Activated CD4-positive, alpha-beta T cell treated with anti-CD3 and anti-CD28 coated beads, Interleukin-2, amount 10 ng/mL, durations not matched to agents 24 days and 14 days (primary cell): ENCODE results near the gene GAGE12G. TPM values are rescaled to one million over a fixed set of nuclear protein-coding genes. Genes with fewer than 3 reads are reported as not detected.
"Not testable (repeated sequence)": the region's sequence is repeated elsewhere in the genome, so short reads cannot be mapped to it uniquely, and the experiment has no call there.

Source experiments
- DNase-seq: peaks from one replicate; pipeline ENCODE4 v3.0.0; 2022
- H3K27ac Mint-ChIP-seq: one replicate; pipeline ENCODE4 v1.8.0; 2022; ENCODE audit warnings: mild to moderate bottlenecking, mixed read lengths
- H3K27me3 Mint-ChIP-seq: one replicate; pipeline ENCODE4 v1.8.0; 2022; ENCODE audit warnings: mixed read lengths
- H3K36me3 Mint-ChIP-seq: one replicate; pipeline ENCODE4 v1.8.0; 2022; ENCODE audit warnings: low read depth, mild to moderate bottlenecking, mixed read lengths
- H3K4me1 Mint-ChIP-seq: one replicate; pipeline ENCODE4 v1.8.0; 2021; ENCODE audit warnings: mixed read lengths
- H3K4me3 Mint-ChIP-seq: one replicate; pipeline ENCODE4 v1.8.0; 2022; ENCODE audit warnings: mild to moderate bottlenecking, moderate library complexity, mixed read lengths
- H3K9me3 Mint-ChIP-seq: one replicate; pipeline ENCODE4 v1.8.0; 2021; ENCODE audit warnings: mixed read lengths
- intact Hi-C: fragments of 100-400 bp; cut with micrococcal nuclease; formaldehyde crosslinking; loops from one replicate; pipeline ENCODE4 v1.15.1; 2023
- total RNA-seq: library from RNA; stranded (reverse); gene quantifications from 2 replicates; pipeline ENCODE4 v1.2.3, GENCODE V29; 2022

GAGE12G gene, protein sequence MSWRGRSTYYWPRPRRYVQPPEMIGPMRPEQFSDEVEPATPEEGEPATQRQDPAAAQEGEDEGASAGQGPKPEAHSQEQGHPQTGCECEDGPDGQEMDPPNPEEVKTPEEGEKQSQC
- not detected in 2 replicates for total RNA-seq

DNA sequence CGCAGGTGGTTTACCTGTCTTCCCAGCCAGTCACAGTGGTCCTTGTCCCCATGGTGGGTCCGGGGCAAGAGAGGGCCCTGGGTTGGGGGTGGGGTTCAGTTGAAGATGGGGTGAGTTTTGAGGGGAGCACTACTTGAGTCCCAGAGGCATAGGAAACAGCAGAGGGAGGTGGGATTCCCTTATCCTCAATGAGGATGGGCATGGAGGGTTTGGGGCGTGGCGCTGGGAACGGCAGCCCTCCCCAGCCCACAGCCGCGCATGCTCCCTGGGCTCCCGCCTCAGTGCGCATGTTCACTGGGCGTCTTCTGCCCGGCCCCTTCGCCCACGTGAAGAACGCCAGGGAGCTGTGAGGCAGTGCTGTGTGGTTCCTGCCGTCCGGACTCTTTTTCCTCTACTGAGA, at the start of gene GAGE12G:
GAGE12G (plus strand) TSS at position 301 of the 400 bp plus-strand sequence. CDS start 1,155 bp downstream, outside the sequence.
- H3K4me3 Mint-ChIP-seq, H3K36me3 Mint-ChIP-seq, H3K4me1 Mint-ChIP-seq, intact Hi-C loops, DNase-seq, H3K27ac Mint-ChIP-seq, H3K27me3 Mint-ChIP-seq, H3K9me3 Mint-ChIP-seq: not testable (repeated sequence)

DNA sequence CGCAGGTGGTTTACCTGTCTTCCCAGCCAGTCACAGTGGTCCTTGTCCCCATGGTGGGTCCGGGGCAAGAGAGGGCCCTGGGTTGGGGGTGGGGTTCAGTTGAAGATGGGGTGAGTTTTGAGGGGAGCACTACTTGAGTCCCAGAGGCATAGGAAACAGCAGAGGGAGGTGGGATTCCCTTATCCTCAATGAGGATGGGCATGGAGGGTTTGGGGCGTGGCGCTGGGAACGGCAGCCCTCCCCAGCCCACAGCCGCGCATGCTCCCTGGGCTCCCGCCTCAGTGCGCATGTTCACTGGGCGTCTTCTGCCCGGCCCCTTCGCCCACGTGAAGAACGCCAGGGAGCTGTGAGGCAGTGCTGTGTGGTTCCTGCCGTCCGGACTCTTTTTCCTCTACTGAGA, 38.3 kb upstream of the GAGE12G start, which contains the start of gene GAGE12C:
GAGE12C (plus strand) TSS at position 301 of the 400 bp plus-strand sequence. CDS start 1,155 bp downstream, outside the sequence.
- DNase-seq, H3K4me1 Mint-ChIP-seq, intact Hi-C loops, H3K9me3 Mint-ChIP-seq, H3K36me3 Mint-ChIP-seq, H3K4me3 Mint-ChIP-seq, H3K27me3 Mint-ChIP-seq, H3K27ac Mint-ChIP-seq: not testable (repeated sequence)

DNA sequence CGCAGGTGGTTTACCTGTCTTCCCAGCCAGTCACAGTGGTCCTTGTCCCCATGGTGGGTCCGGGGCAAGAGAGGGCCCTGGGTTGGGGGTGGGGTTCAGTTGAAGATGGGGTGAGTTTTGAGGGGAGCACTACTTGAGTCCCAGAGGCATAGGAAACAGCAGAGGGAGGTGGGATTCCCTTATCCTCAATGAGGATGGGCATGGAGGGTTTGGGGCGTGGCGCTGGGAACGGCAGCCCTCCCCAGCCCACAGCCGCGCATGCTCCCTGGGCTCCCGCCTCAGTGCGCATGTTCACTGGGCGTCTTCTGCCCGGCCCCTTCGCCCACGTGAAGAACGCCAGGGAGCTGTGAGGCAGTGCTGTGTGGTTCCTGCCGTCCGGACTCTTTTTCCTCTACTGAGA, 28.8 kb upstream of the GAGE12G start, which contains the start of gene GAGE12D:
GAGE12D (plus strand) TSS at position 301 of the 400 bp plus-strand sequence. CDS start 1,155 bp downstream, outside the sequence.
- H3K36me3 Mint-ChIP-seq, H3K4me3 Mint-ChIP-seq: not testable (repeated sequence)

DNA sequence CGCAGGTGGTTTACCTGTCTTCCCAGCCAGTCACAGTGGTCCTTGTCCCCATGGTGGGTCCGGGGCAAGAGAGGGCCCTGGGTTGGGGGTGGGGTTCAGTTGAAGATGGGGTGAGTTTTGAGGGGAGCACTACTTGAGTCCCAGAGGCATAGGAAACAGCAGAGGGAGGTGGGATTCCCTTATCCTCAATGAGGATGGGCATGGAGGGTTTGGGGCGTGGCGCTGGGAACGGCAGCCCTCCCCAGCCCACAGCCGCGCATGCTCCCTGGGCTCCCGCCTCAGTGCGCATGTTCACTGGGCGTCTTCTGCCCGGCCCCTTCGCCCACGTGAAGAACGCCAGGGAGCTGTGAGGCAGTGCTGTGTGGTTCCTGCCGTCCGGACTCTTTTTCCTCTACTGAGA, 19.2 kb upstream of the GAGE12G start, which contains the start of gene GAGE12E:
GAGE12E (plus strand) TSS at position 301 of the 400 bp plus-strand sequence. CDS start 1,155 bp downstream, outside the sequence.
- H3K27ac Mint-ChIP-seq, H3K36me3 Mint-ChIP-seq, H3K9me3 Mint-ChIP-seq, intact Hi-C loops, H3K4me3 Mint-ChIP-seq, DNase-seq, H3K4me1 Mint-ChIP-seq, H3K27me3 Mint-ChIP-seq: not testable (repeated sequence)

More for the DNA sequence above, 28.8 kb upstream of the GAGE12G start, which contains the start of gene GAGE12D:
- H3K27me3 Mint-ChIP-seq, H3K9me3 Mint-ChIP-seq, H3K27ac Mint-ChIP-seq, intact Hi-C loops, H3K4me1 Mint-ChIP-seq, DNase-seq: not testable (repeated sequence)

DNA sequence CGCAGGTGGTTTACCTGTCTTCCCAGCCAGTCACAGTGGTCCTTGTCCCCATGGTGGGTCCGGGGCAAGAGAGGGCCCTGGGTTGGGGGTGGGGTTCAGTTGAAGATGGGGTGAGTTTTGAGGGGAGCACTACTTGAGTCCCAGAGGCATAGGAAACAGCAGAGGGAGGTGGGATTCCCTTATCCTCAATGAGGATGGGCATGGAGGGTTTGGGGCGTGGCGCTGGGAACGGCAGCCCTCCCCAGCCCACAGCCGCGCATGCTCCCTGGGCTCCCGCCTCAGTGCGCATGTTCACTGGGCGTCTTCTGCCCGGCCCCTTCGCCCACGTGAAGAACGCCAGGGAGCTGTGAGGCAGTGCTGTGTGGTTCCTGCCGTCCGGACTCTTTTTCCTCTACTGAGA, 9.7 kb upstream of the GAGE12G start, which contains the start of gene GAGE12F:
GAGE12F (plus strand) TSS at position 301 of the 400 bp plus-strand sequence. CDS start 1,155 bp downstream, outside the sequence.
- DNase-seq, H3K27ac Mint-ChIP-seq, H3K27me3 Mint-ChIP-seq, H3K4me1 Mint-ChIP-seq, H3K36me3 Mint-ChIP-seq, H3K9me3 Mint-ChIP-seq, H3K4me3 Mint-ChIP-seq, intact Hi-C loops: not testable (repeated sequence)

DNA sequence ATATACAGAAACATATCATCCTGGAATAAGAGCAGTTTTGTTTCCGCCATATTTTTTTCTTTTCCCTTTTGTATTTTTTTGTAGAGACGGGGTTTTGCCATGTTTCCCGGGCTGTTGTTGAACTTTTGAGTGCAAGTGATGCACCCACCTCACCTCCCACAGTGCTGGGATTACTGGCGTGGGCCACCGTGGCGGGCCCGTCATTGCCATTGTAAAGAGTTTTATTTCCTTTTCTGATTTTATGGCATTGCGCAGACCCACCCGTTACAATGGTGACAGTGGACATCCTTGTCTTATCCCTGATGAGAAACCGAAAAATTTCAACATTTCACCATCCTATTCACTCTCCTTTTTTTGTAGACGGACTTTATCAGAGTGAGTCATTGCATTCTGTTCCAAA, 1.5 kb upstream of the GAGE12G start:
- intact Hi-C loops: not testable (repeated sequence)

GRCh38 chrX:49569152-49569551, 1.0 kb upstream of the GAGE12G start:
- H3K27ac Mint-ChIP-seq, H3K4me1 Mint-ChIP-seq, H3K9me3 Mint-ChIP-seq, H3K27me3 Mint-ChIP-seq, intact Hi-C loops, H3K4me3 Mint-ChIP-seq, H3K36me3 Mint-ChIP-seq, DNase-seq: not testable (repeated sequence)

More for the DNA sequence above, 1.5 kb upstream of the GAGE12G start:
- H3K4me1 Mint-ChIP-seq, H3K4me3 Mint-ChIP-seq, H3K9me3 Mint-ChIP-seq, H3K27me3 Mint-ChIP-seq, H3K27ac Mint-ChIP-seq, DNase-seq, H3K36me3 Mint-ChIP-seq: not testable (repeated sequence)

DNA sequence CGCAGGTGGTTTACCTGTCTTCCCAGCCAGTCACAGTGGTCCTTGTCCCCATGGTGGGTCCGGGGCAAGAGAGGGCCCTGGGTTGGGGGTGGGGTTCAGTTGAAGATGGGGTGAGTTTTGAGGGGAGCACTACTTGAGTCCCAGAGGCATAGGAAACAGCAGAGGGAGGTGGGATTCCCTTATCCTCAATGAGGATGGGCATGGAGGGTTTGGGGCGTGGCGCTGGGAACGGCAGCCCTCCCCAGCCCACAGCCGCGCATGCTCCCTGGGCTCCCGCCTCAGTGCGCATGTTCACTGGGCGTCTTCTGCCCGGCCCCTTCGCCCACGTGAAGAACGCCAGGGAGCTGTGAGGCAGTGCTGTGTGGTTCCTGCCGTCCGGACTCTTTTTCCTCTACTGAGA, 9.4 kb downstream of the GAGE12G start, which contains the start of gene GAGE12H:
GAGE12H (plus strand) TSS at position 301 of the 400 bp plus-strand sequence. CDS start 1,155 bp downstream, outside the sequence.
- DNase-seq, H3K9me3 Mint-ChIP-seq, H3K4me1 Mint-ChIP-seq, intact Hi-C loops, H3K4me3 Mint-ChIP-seq, H3K27me3 Mint-ChIP-seq, H3K36me3 Mint-ChIP-seq, H3K27ac Mint-ChIP-seq: not testable (repeated sequence)

DNA sequence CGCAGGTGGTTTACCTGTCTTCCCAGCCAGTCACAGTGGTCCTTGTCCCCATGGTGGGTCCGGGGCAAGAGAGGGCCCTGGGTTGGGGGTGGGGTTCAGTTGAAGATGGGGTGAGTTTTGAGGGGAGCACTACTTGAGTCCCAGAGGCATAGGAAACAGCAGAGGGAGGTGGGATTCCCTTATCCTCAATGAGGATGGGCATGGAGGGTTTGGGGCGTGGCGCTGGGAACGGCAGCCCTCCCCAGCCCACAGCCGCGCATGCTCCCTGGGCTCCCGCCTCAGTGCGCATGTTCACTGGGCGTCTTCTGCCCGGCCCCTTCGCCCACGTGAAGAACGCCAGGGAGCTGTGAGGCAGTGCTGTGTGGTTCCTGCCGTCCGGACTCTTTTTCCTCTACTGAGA, 19.0 kb downstream of the GAGE12G start, which contains the start of gene GAGE2A:
GAGE2A (plus strand) TSS at position 301 of the 400 bp plus-strand sequence. CDS start 1,155 bp downstream, outside the sequence.
- H3K27me3 Mint-ChIP-seq, DNase-seq: not testable (repeated sequence)

GRCh38 chrX:49589769-49590478, 19.7 kb downstream of the GAGE12G start:
- H3K27ac Mint-ChIP-seq, H3K36me3 Mint-ChIP-seq, H3K4me3 Mint-ChIP-seq, DNase-seq, H3K9me3 Mint-ChIP-seq, H3K4me1 Mint-ChIP-seq, intact Hi-C loops, H3K27me3 Mint-ChIP-seq: not testable (repeated sequence)

More for the DNA sequence above, 19.0 kb downstream of the GAGE12G start, which contains the start of gene GAGE2A:
- intact Hi-C loops, H3K4me3 Mint-ChIP-seq, H3K4me1 Mint-ChIP-seq, H3K9me3 Mint-ChIP-seq, H3K36me3 Mint-ChIP-seq, H3K27ac Mint-ChIP-seq: not testable (repeated sequence)

DNA sequence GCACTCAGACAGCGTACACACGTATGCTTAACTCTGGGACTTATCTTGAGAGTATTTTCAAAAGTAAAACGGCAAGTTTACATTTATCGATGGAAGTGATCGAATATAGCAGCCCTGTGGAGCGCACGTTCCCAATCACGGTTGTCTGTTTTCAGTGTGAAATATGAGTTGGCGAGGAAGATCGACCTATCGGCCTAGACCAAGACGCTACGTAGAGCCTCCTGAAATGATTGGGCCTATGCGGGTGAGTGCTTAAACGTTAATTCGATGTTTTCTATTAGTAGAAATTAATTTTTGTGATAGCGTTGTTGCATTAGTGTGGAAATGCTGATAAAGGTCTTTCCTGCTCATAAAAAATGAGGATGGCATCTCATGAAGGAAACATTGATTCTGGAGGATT, 20.3 kb downstream of the GAGE12G start:
- H3K4me3 Mint-ChIP-seq, intact Hi-C loops, H3K4me1 Mint-ChIP-seq, H3K27ac Mint-ChIP-seq, H3K36me3 Mint-ChIP-seq, H3K9me3 Mint-ChIP-seq, H3K27me3 Mint-ChIP-seq: not testable (repeated sequence)
- peak; percentile 54 for DNase-seq

- H3K27ac Mint-ChIP-seq, H3K27me3 Mint-ChIP-seq, DNase-seq, H3K4me1 Mint-ChIP-seq, H3K4me3 Mint-ChIP-seq, H3K9me3 Mint-ChIP-seq, H3K36me3 Mint-ChIP-seq, intact Hi-C loops: not testable (repeated sequence)
These were observed 28.5 kb downstream of the GAGE12G start, which contains the start of gene GAGE1 for GRCh38 chrX:49598720-49599119. TSS of gene GAGE1 (plus strand) at chrX:49599020. CDS start at chrX:49600175, 1,155 bp downstream.

- DNase-seq: no peak
- no peaks in the 10 kb centered on the region for H3K4me1 Mint-ChIP-seq
- intact Hi-C loops: no loop called here
- no peaks in the 10 kb centered on the region for H3K36me3 Mint-ChIP-seq
- no peak overlapping the region for H3K27ac Mint-ChIP-seq
- H3K4me3 Mint-ChIP-seq: no peak overlapping the region
- H3K27me3 Mint-ChIP-seq: peaks cover 2% of the 10 kb centered on the region
- no peaks in the 10 kb centered on the region for H3K9me3 Mint-ChIP-seq
These were observed 40.6 kb downstream of the GAGE12G start for GRCh38 chrX:49610718-49611310.

GRCh38 chrX:49618574-49618973, 48.4 kb downstream of the GAGE12G start:
- H3K27me3 Mint-ChIP-seq: peaks cover 2% of the 10 kb centered on the region
- H3K36me3 Mint-ChIP-seq: no peaks in the 10 kb centered on the region
- intact Hi-C loops: no loop called here
- H3K4me3 Mint-ChIP-seq: no peak overlapping the region
- H3K4me1 Mint-ChIP-seq: no peaks in the 10 kb centered on the region
- no peak for DNase-seq
- no peaks in the 10 kb centered on the region for H3K9me3 Mint-ChIP-seq
- no peak overlapping the region for H3K27ac Mint-ChIP-seq
